Measurements from ENCODE around the gene NPLOC4. TPM values are rescaled to one million over a fixed set of nuclear protein-coding genes. Genes with fewer than 3 reads are reported as not detected.

Gene NPLOC4
- total RNA-seq, 1 experiment from 2014 or later = 131 TPM

- Histone ChIP-seq H3K36me3 (no peaks in the 10 kb centered on the region), H3K4me3 (no peak overlapping the region), H3K27me3 (peaks cover 4% of the 10 kb centered on the region; the same call in 1 of the 2 replicates), H3K4me1 (no peaks in the 10 kb centered on the region; the same call in 1 of the 2 replicates), H3K9me3 (replicated peaks) (no peaks in the 10 kb centered on the region), H3K27ac (no peak overlapping the region)
- DNase-seq = peak; percentile 62 to 70
Measured at GRCh38 chr17:81651692-81652091, 14.8 kb upstream of the NPLOC4 start.

- H3K36me3 ChIP-seq = no peaks in the 10 kb centered on the region
- no peak overlapping the region for H3K27ac ChIP-seq
- H3K9me3 ChIP-seq (replicated peaks) = no peaks in the 10 kb centered on the region
- peaks cover 4% of the 10 kb centered on the region; the same call in 1 of the 2 replicates for H3K27me3 ChIP-seq
- H3K4me3 ChIP-seq = no peak overlapping the region
- H3K4me1 ChIP-seq = no peaks in the 10 kb centered on the region; the same call in 1 of the 2 replicates
- DNase-seq = no peak
Measured at GRCh38 chr17:81650951-81651350, 14.0 kb upstream of the NPLOC4 start.

- Histone ChIP-seq H3K27ac (no peak overlapping the region), H3K36me3 (no peaks in the 10 kb centered on the region), H3K4me3 (no peak overlapping the region), H3K9me3 (replicated peaks) (no peaks in the 10 kb centered on the region), H3K4me1 (no peaks in the 10 kb centered on the region; the same call in 1 of the 2 replicates), H3K27me3 (0 out of 2 replicates have a peak, but pooled peaks cover 4% of the 10 kb centered on the region)
- no peak for DNase-seq
Measured at GRCh38 chr17:81648707-81649085, 11.8 kb upstream of the NPLOC4 start.

GRCh38 chr17:81648013-81648706 is 11.2 kb upstream of the NPLOC4 start:
- Histone ChIP-seq H3K4me1 (no peaks in the 10 kb centered on the region; the same call in 1 of the 2 replicates), H3K4me3 (no peak overlapping the region), H3K9me3 (replicated peaks) (no peaks in the 10 kb centered on the region), H3K27ac (no peak overlapping the region), H3K36me3 (no peaks in the 10 kb centered on the region), H3K27me3 (0 out of 2 replicates have a peak, but pooled peaks cover 2% of the 10 kb centered on the region)
- DNase-seq = no peak

DNA sequence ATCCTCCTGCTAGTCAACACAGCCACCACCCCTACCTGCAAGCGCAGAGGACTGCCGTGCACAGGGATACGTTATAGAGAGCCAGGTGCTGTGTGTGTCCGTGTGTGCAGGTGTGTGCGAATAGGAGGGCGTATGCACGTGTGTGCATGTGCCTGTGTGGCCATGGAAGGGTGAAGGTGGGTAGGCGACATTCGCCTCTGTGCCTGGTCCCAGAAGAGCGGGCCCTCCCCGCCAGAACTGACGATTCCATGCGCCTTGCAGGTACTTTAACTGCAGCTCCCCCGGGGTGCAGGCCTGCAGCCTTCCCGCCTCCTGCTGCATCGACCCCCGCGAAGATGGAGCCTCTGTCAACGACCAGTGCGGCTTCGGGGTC is 10.7 kb upstream of the NPLOC4 start:
- H3K4me3 ChIP-seq = no peak overlapping the region
- H3K9me3 ChIP-seq (replicated peaks) = no peaks in the 10 kb centered on the region
- H3K27me3 ChIP-seq = no peaks in the 10 kb centered on the region
- no peaks in the 10 kb centered on the region for H3K36me3 ChIP-seq
- no peaks in the 10 kb centered on the region; the same call in 1 of the 2 replicates for H3K4me1 ChIP-seq
- no peak overlapping the region for H3K27ac ChIP-seq
- DNase-seq = no peak

DNA sequence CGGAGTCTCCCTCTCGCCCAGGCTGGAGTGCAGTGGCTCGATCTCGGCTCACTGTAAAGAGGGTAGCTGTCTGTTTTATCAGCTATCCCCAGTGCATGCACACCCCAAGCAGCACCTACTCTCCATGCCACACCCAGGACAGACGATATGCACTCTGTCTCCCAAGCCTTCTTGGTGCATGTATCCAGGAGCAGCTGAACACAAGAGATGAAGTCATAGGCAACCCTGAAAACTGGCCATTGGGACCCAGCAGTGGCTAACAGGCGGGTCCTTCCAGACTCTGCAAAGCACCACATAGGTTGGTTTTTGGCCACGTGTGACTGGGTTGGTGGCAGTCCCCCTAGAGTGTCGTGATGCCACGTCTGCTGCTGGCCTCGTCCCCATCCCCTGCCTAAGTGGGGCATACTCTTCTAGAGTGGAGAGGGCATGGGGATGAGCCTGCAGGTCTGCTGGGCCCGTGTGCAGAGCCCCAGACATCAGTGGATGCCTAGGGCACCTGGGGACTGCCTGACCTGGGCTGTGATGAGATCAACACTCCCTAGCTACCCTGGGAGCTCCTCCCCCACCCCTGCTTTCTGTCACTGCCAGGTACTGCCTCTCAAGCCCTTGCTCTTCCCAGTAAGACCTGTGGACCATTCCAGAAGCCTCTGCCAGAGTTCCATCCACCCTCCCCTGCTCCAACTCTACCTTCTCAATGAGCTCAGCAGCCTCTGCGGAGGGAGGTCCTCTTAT is 10.1 kb upstream of the NPLOC4 start:
- Histone ChIP-seq H3K9me3 (replicated peaks) (no peaks in the 10 kb centered on the region), H3K27ac (no peak overlapping the region), H3K4me1 (no peaks in the 10 kb centered on the region; the same call in 1 of the 2 replicates), H3K4me3 (no peak overlapping the region), H3K36me3 (no peaks in the 10 kb centered on the region), H3K27me3 (no peaks in the 10 kb centered on the region)
- DNase-seq = no peak

DNA sequence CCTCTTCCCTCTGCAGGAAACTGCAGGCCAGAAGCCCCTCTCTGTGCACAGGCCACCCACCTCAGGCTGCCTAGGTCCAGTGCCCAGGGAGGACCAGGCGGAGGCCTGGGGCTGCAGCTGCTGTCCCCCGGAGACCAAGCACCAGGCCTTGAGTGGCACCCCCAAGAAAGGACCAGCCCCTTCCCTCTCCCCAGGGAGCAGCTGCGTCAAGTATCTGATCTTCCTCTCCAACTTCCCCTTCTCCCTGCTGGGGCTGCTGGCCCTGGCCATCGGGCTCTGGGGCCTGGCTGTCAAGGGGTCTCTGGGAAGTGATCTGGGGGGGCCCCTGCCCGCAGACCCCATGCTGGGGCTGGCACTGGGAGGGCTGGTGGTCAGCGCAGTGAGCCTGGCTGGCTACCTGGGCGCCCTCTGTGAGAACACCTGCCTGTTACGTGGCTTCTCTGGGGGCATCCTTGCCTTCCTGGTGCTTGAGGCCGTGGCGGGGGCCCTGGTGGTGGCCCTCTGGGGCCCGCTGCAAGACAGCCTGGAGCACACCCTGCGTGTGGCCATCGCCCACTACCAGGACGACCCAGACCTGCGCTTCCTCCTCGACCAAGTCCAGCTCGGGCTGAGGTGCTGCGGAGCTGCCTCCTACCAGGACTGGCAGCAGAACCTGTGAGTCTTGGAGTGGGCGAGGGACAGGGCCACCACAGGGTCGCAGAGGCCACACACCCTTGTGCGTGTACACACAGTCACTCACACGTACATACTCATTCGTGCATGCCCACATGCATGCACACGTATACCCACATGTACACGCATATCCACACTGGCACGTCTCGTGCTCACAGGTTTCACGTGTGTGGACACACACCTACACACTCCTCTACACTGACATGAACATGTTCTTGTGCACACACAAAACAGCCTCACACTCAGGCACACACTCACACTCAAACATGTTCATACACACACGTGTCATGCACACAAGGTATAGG is 8.4 kb upstream of the NPLOC4 start:
- no peak overlapping the region for H3K4me3 ChIP-seq
- DNase-seq = no peak
- H3K27ac ChIP-seq = no peak overlapping the region
- no peaks in the 10 kb centered on the region for H3K36me3 ChIP-seq
- no peaks in the 10 kb centered on the region for H3K4me1 ChIP-seq
- H3K27me3 ChIP-seq = no peaks in the 10 kb centered on the region
- no peaks in the 10 kb centered on the region for H3K9me3 ChIP-seq (replicated peaks)

GRCh38 chr17:81644496-81644895 is 7.6 kb upstream of the NPLOC4 start:
- no peak for DNase-seq

DNA sequence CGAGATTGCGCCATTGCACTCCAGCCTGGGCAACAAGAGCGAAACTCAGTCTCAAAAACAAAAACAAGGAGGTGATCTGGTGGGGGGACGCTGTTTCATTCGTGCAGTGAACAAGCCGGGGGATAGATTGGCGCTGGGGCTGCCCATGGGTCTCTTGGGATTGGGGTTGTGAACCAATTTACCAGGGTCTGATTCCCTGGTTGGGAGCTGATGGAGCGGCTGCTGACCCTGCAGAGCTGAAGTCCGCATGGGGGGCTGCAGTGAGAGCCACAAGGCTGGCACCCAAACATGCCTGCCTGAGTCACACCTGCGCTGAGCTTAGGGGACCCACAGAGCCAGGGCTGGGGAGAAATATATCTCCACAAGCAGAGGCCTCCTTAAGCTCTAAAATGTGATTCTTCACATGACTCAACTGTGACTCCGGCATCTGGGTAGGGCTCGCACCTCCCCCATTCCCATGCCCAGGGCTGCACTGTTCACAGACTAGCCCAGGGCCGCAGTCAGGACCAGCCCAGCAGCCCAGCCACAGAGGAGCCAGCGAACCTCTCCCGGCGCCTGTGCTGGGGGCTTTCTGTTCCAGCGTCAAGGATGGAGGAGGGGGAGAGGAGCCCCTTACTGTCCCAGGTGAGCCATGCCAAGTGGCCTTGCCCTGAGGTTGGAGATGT is 5.0 kb upstream of the NPLOC4 start:
- no peak overlapping the region for H3K4me3 ChIP-seq
- DNase-seq = no peak
- no peaks in the 10 kb centered on the region for H3K27me3 ChIP-seq
- H3K36me3 ChIP-seq = no peaks in the 10 kb centered on the region
- H3K27ac ChIP-seq = no peak overlapping the region
- no peaks in the 10 kb centered on the region for H3K4me1 ChIP-seq
- H3K9me3 ChIP-seq (replicated peaks) = no peaks in the 10 kb centered on the region

More at GRCh38 chr17:81644496-81644895, 7.6 kb upstream of the NPLOC4 start:
- Histone ChIP-seq H3K4me1 (no peaks in the 10 kb centered on the region), H3K4me3 (no peak overlapping the region), H3K36me3 (no peaks in the 10 kb centered on the region), H3K27ac (no peak overlapping the region), H3K9me3 (replicated peaks) (no peaks in the 10 kb centered on the region), H3K27me3 (no peaks in the 10 kb centered on the region)

- no peaks in the 10 kb centered on the region for H3K9me3 ChIP-seq (replicated peaks)
- H3K27me3 ChIP-seq = no peaks in the 10 kb centered on the region
- H3K4me1 ChIP-seq = no peaks in the 10 kb centered on the region
- H3K4me3 ChIP-seq = no peak overlapping the region
- no peak overlapping the region for H3K27ac ChIP-seq
- 0 out of 2 replicates have a peak, but pooled peaks cover under 1% of the 10 kb centered on the region for H3K36me3 ChIP-seq
- no peak for DNase-seq
Measured at GRCh38 chr17:81640011-81640410, 3.1 kb upstream of the NPLOC4 start.

GRCh38 chr17:81638683-81639082 is 1.8 kb upstream of the NPLOC4 start:
- Histone ChIP-seq H3K4me1 (no peaks in the 10 kb centered on the region), H3K27me3 (no peaks in the 10 kb centered on the region), H3K36me3 (0 out of 2 replicates have a peak, but pooled peaks cover 4% of the 10 kb centered on the region), H3K4me3 (no peak overlapping the region), H3K9me3 (replicated peaks) (no peaks in the 10 kb centered on the region), H3K27ac (no peak overlapping the region)
- no peak for DNase-seq

DNA sequence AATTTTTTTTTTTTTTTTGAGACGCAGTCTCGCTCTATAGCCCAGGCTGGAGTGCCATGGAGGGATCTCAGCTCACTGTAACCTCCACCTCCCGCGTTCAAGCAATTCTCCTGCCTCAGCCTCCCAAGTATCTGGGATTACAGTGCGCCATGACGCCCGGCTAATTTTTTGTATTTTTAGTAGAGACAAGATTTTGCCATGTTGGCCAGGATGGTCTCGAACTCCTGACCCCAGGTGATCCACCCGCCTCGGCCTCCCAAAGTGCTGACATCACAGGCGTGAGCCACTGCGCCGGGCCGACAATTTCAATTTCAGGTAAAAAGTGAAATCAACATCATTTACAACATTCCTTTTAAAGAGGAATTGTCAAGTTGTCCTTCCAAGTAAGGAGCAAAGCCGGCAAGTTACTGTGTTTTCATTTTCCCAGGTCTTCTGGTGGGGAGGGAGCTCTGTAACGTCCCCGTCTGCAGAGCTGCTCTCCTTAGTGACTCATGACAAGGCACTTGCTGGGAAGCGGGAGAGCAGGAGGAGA is 873 bp downstream of the NPLOC4 start:
- Histone ChIP-seq H3K9me3 (replicated peaks) (no peaks in the 10 kb centered on the region), H3K27me3 (no peaks in the 10 kb centered on the region), H3K4me1 (no peaks in the 10 kb centered on the region), H3K27ac (peak overlapping the region; percentile 68), H3K4me3 (peak overlapping the region; percentile 83), H3K36me3 (peaks cover 16% of the 10 kb centered on the region)
- DNase-seq = no peak

GRCh38 chr17:81635431-81635830 is 1.5 kb downstream of the NPLOC4 start:
- H3K4me3 ChIP-seq = peak overlapping the region; percentile 83; the same call in 1 of the 2 replicates

GRCh38 chr17:81631482-81631881 is 5.4 kb downstream of the NPLOC4 start:
- H3K4me1 ChIP-seq = no peaks in the 10 kb centered on the region
- H3K4me3 ChIP-seq = no peak overlapping the region
- no peaks in the 10 kb centered on the region for H3K9me3 ChIP-seq (replicated peaks)
- no peak overlapping the region for H3K27ac ChIP-seq
- no peaks in the 10 kb centered on the region for H3K27me3 ChIP-seq
- H3K36me3 ChIP-seq = peaks cover 51% of the 10 kb centered on the region
- DNase-seq = no peak

More at GRCh38 chr17:81635431-81635830, 1.5 kb downstream of the NPLOC4 start:
- Histone ChIP-seq H3K27ac (no peak overlapping the region), H3K4me1 (no peaks in the 10 kb centered on the region), H3K36me3 (peaks cover 16% of the 10 kb centered on the region), H3K27me3 (no peaks in the 10 kb centered on the region), H3K9me3 (replicated peaks) (no peaks in the 10 kb centered on the region)
- DNase-seq = no peak
